Measurements from ENCODE around the gene ZNF607.
"Not testable (repeated sequence)": the region's sequence is repeated elsewhere in the genome, so short reads cannot be mapped to it uniquely, and the experiment has no call there.

Gene ZNF607

GRCh38 chr19:37719111-37719926 lies at the start of gene ZNF607:
ZNF607 (minus strand) TSS chr19:37719761; CDS start chr19:37711618, 8,143 bp downstream.
- ChIA-PET CTCF (interaction anchor here (0.7 to 1.7 kb wide), 4 partner anchors 15 to 61 kb away, joined by 3 to 5 read pairs (median 4); no protein-coding TSS in a partner anchor), POLR2A (no interaction called here)
- peak; percentile 95 for DNase-seq (ENCODE audit: extremely low spot score)
- peak; percentile 64 for TF ChIP-seq CTCF (IDR thresholded peaks at IDR 0.05; ENCODE audit: control extremely low read depth, extremely low read depth, low read depth, missing control alignments)

- no peak for TF ChIP-seq CTCF (IDR thresholded peaks at IDR 0.05; ENCODE audit: control extremely low read depth, extremely low read depth, low read depth, missing control alignments)
- ChIA-PET CTCF (no interaction called here), POLR2A (no interaction called here)
- no peak for DNase-seq (ENCODE audit: extremely low spot score)
Observed at GRCh38 chr19:37763488-37763887, 43.9 kb upstream of the ZNF607 start.

GRCh38 chr19:37757683-37758082 lies 38.1 kb upstream of the ZNF607 start:
- POLR2A ChIA-PET; DNase-seq (ENCODE audit: extremely low spot score); CTCF ChIA-PET: not testable (repeated sequence)

GRCh38 chr19:37738371-37738770 lies 18.8 kb upstream of the ZNF607 start:
- ChIA-PET CTCF (no interaction called here), POLR2A (no interaction called here)
- no peak for DNase-seq (ENCODE audit: extremely low spot score)
- no peak for TF ChIP-seq CTCF (IDR thresholded peaks at IDR 0.05; ENCODE audit: control extremely low read depth, extremely low read depth, low read depth, missing control alignments)

GRCh38 chr19:37725181-37725580 lies 5.6 kb upstream of the ZNF607 start:
- no peak for DNase-seq (ENCODE audit: extremely low spot score)
- ChIA-PET POLR2A (no interaction called here), CTCF (interaction anchor here (1.2 kb wide), 1 partner anchor 8 kb away, joined by 4 read pairs; no protein-coding TSS in a partner anchor)
- TF ChIP-seq CTCF (IDR thresholded peaks at IDR 0.05; ENCODE audit: control extremely low read depth, extremely low read depth, low read depth, missing control alignments) = no peak

GRCh38 chr19:37719927-37720265 lies 335 bp upstream of the ZNF607 start:
- TF ChIP-seq CTCF (IDR thresholded peaks at IDR 0.05; ENCODE audit: control extremely low read depth, extremely low read depth, low read depth, missing control alignments) = no peak
- ChIA-PET CTCF (interaction anchor here (0.7 to 1.7 kb wide), 4 partner anchors 15 to 60 kb away, joined by 3 to 5 read pairs (median 4); no protein-coding TSS in a partner anchor), POLR2A (no interaction called here)
- DNase-seq (ENCODE audit: extremely low spot score) = no peak

- no peak for TF ChIP-seq CTCF (IDR thresholded peaks at IDR 0.05; ENCODE audit: control extremely low read depth, extremely low read depth, low read depth, missing control alignments)
- DNase-seq (ENCODE audit: extremely low spot score) = no peak
- POLR2A ChIA-PET = no interaction called here
- CTCF ChIA-PET = no interaction called here
Observed at GRCh38 chr19:37718304-37718703, 1.3 kb downstream of the ZNF607 start.
